Measurements from ENCODE around the gene SOX8. TPM values are rescaled to one million over a fixed set of nuclear protein-coding genes. Genes with fewer than 3 reads are reported as not detected.
A peak's percentile ranks its signal among the peaks of the same experiment; 100 is the strongest.

Gene SOX8
- total RNA-seq, 1 donor from 2014 or later, result 0.74 TPM

- no peak for TF ChIP-seq CTCF (IDR thresholded peaks at IDR 0.05)
- TF ChIP-seq POLR2A (IDR thresholded peaks at IDR 0.05), result no peak
- TF ChIP-seq POLR2AphosphoS5 (IDR thresholded peaks at IDR 0.05; ENCODE audit: insufficient read depth in 1 of 2, low read depth in 1 of 2), result no peak
- Histone ChIP-seq H3K27me3 (no peaks in the 10 kb centered on the region), H3K4me1 (peaks cover 63% of the 10 kb centered on the region), H3K27ac (peak overlapping the region; percentile 82), H3K9me3 (no peaks in the 10 kb centered on the region), H3K36me3 (peaks cover 0 to 11% of the 10 kb centered on the region in 2 donors), H3K4me3 (peak overlapping the region; percentile 38 to 39)
- intact Hi-C loops (cut with DNase I), result no loop called here
- no peak for DNase-seq (ENCODE audit: extremely low spot score in 2 of 2)
Observed at GRCh38 chr16:964356-965035, 17.1 kb upstream of the SOX8 start.

- DNase-seq (ENCODE audit: extremely low spot score in 2 of 2), result no peak
- peak overlapping the region; percentile 38 to 39 for H3K4me3 ChIP-seq
- TF ChIP-seq CTCF (IDR thresholded peaks at IDR 0.05), result no peak
- no peak for TF ChIP-seq POLR2A (IDR thresholded peaks at IDR 0.05)
- no peak for TF ChIP-seq POLR2AphosphoS5 (IDR thresholded peaks at IDR 0.05; ENCODE audit: insufficient read depth in 1 of 2, low read depth in 1 of 2)
Observed at GRCh38 chr16:965036-965395, 16.6 kb upstream of the SOX8 start.

GRCh38 chr16:965487-965886 lies 16.1 kb upstream of the SOX8 start:
- peaks cover 73% of the 10 kb centered on the region for H3K4me1 ChIP-seq
- H3K27ac ChIP-seq, result no peak overlapping the region
- no peak for DNase-seq (ENCODE audit: extremely low spot score in 2 of 2)
- intact Hi-C loops (cut with DNase I), result no loop called here
- peaks cover 0 to 11% of the 10 kb centered on the region in 2 donors for H3K36me3 ChIP-seq
- H3K9me3 ChIP-seq, result no peaks in the 10 kb centered on the region
- no peak for TF ChIP-seq POLR2AphosphoS5 (IDR thresholded peaks at IDR 0.05; ENCODE audit: insufficient read depth in 1 of 2, low read depth in 1 of 2)
- no peak for TF ChIP-seq CTCF (IDR thresholded peaks at IDR 0.05)
- no peak for TF ChIP-seq POLR2A (IDR thresholded peaks at IDR 0.05)
- H3K4me3 ChIP-seq, result no peak overlapping the region
- H3K27me3 ChIP-seq, result no peaks in the 10 kb centered on the region

More at GRCh38 chr16:965036-965395, 16.6 kb upstream of the SOX8 start:
- Histone ChIP-seq H3K36me3 (peaks cover 0 to 11% of the 10 kb centered on the region in 2 donors), H3K27me3 (no peaks in the 10 kb centered on the region), H3K27ac (peak overlapping the region; percentile 82), H3K4me1 (peaks cover 69% of the 10 kb centered on the region), H3K9me3 (no peaks in the 10 kb centered on the region)
- intact Hi-C loops (cut with DNase I), result no loop called here

- no peak for TF ChIP-seq POLR2AphosphoS5 (IDR thresholded peaks at IDR 0.05; ENCODE audit: insufficient read depth in 1 of 2, low read depth in 1 of 2)
- TF ChIP-seq CTCF (IDR thresholded peaks at IDR 0.05), result no peak
- TF ChIP-seq POLR2A (IDR thresholded peaks at IDR 0.05), result no peak
- H3K27ac ChIP-seq, result no peak overlapping the region
- no peak for DNase-seq (ENCODE audit: extremely low spot score in 2 of 2)
- H3K4me3 ChIP-seq, result no peak overlapping the region
- peaks cover 73% of the 10 kb centered on the region for H3K4me1 ChIP-seq
- intact Hi-C loops (cut with DNase I), result no loop called here
- H3K9me3 ChIP-seq, result no peaks in the 10 kb centered on the region
- H3K36me3 ChIP-seq, result peaks cover 0 to 11% of the 10 kb centered on the region in 2 donors
- H3K27me3 ChIP-seq, result no peaks in the 10 kb centered on the region
Observed at GRCh38 chr16:966035-966434, 15.5 kb upstream of the SOX8 start.

- Histone ChIP-seq H3K4me1 (peaks cover 77% of the 10 kb centered on the region), H3K27ac (no peak overlapping the region), H3K4me3 (no peak overlapping the region), H3K9me3 (no peaks in the 10 kb centered on the region), H3K36me3 (peaks cover 0 to 11% of the 10 kb centered on the region in 2 donors), H3K27me3 (no peaks in the 10 kb centered on the region)
- intact Hi-C loops (cut with DNase I), result no loop called here
- TF ChIP-seq POLR2AphosphoS5 (IDR thresholded peaks at IDR 0.05; ENCODE audit: insufficient read depth in 1 of 2, low read depth in 1 of 2) (no peak), POLR2A (IDR thresholded peaks at IDR 0.05) (no peak), CTCF (IDR thresholded peaks at IDR 0.05) (no peak)
- DNase-seq (ENCODE audit: extremely low spot score in 2 of 2), result no peak
Observed at GRCh38 chr16:966505-966904, 15.1 kb upstream of the SOX8 start.
